H1 (cell line): ENCODE measurements around the gene CRK.

Source experiments
- JUND ChIP-seq: IDR thresholded peaks from 2 replicates; pipeline ENCODE4 v1.6.1; 2011; ENCODE audit warnings: mild to moderate bottlenecking, improper control_type of control experiment, low read length
- POLR2A ChIP-seq, 2 experiments: IDR thresholded peaks; 1 replicate in 1 of 2; 2 replicates in 1 of 2; pipeline ENCODE4 v1.6.1; 2011; ENCODE audit warnings: low read depth in 2 of 2, low read length in 2 of 2, mild to moderate bottlenecking in 2 of 2; ENCODE audit errors: control extremely low read depth in 1 of 2
- POLR2AphosphoS5 ChIP-seq: IDR thresholded peaks from 2 replicates; pipeline ENCODE4 v1.6.1; 2011; ENCODE audit warnings: low read depth, low read length
- RBBP5 ChIP-seq: IDR thresholded peaks from 2 replicates; pipeline ENCODE4 v1.7.1; 2012; ENCODE audit warnings: low read depth, mild to moderate bottlenecking, inconsistent platforms, low read length, moderate library complexity, borderline replicate concordance
- TEAD4 ChIP-seq: IDR thresholded peaks from 2 replicates; pipeline ENCODE4 v1.6.1; 2012; ENCODE audit warnings: low read depth, low read length, inconsistent platforms, mixed read lengths
- TF ChIP-seq, protein P1 (sequence below), 3 experiments: IDR thresholded peaks; 1 replicate in 2 of 3; 2 replicates in 1 of 3; pipeline versions ENCODE4 v1.5.1 to v1.6.1; 2011; ENCODE audit warnings: low read length in 3 of 3, mild to moderate bottlenecking in 3 of 3, inconsistent platforms in 2 of 3, low read depth in 1 of 3, moderate library complexity in 1 of 3; ENCODE audit not compliant: insufficient read depth in 1 of 3; ENCODE audit errors: control extremely low read depth in 1 of 3

DNA sequence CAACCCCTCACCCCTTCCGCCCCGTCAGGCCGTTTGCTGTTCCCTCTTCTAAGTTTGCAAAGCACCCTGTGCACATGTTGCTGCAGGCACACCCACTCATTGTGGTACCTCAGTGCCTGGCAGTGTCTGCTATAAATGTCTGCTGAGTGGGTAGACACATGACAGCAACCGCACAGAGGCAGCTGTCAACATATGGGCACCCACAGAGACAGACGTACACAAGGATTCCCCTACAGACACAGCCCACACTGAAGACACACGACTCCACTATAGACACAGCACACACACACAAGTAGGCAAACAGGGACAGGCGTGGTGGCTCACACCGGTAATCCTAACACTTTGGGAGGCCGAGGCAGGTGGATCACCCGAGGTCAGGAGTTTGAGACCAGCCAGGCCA lies 17.8 kb upstream of the CRK start:
- TF ChIP-seq, protein P1, sequence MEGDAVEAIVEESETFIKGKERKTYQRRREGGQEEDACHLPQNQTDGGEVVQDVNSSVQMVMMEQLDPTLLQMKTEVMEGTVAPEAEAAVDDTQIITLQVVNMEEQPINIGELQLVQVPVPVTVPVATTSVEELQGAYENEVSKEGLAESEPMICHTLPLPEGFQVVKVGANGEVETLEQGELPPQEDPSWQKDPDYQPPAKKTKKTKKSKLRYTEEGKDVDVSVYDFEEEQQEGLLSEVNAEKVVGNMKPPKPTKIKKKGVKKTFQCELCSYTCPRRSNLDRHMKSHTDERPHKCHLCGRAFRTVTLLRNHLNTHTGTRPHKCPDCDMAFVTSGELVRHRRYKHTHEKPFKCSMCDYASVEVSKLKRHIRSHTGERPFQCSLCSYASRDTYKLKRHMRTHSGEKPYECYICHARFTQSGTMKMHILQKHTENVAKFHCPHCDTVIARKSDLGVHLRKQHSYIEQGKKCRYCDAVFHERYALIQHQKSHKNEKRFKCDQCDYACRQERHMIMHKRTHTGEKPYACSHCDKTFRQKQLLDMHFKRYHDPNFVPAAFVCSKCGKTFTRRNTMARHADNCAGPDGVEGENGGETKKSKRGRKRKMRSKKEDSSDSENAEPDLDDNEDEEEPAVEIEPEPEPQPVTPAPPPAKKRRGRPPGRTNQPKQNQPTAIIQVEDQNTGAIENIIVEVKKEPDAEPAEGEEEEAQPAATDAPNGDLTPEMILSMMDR (IDR thresholded peaks at IDR 0.05; ENCODE audit: control extremely low read depth in 1 of 3, insufficient read depth in 1 of 3, low read depth in 1 of 3, low read length in 3 of 3) = no peak
- TF ChIP-seq RBBP5 (no peak), JUND (no peak), POLR2A (IDR thresholded peaks at IDR 0.05; ENCODE audit: control extremely low read depth in 1 of 2, low read depth in 2 of 2, low read length in 2 of 2) (no peak), POLR2AphosphoS5 (no peak), TEAD4 (no peak)
